ENCODE data around the gene SYNPO2. TPM values are rescaled to one million over a fixed set of nuclear protein-coding genes. Genes with fewer than 3 reads are reported as not detected.
"Not testable (repeated sequence)": the region's sequence is repeated elsewhere in the genome, so short reads cannot be mapped to it uniquely, and the experiment has no call there.

SYNPO2 gene
- total RNA-seq, 2 experiments from 2014 or later, result 0.50 to 0.63 TPM

DNA sequence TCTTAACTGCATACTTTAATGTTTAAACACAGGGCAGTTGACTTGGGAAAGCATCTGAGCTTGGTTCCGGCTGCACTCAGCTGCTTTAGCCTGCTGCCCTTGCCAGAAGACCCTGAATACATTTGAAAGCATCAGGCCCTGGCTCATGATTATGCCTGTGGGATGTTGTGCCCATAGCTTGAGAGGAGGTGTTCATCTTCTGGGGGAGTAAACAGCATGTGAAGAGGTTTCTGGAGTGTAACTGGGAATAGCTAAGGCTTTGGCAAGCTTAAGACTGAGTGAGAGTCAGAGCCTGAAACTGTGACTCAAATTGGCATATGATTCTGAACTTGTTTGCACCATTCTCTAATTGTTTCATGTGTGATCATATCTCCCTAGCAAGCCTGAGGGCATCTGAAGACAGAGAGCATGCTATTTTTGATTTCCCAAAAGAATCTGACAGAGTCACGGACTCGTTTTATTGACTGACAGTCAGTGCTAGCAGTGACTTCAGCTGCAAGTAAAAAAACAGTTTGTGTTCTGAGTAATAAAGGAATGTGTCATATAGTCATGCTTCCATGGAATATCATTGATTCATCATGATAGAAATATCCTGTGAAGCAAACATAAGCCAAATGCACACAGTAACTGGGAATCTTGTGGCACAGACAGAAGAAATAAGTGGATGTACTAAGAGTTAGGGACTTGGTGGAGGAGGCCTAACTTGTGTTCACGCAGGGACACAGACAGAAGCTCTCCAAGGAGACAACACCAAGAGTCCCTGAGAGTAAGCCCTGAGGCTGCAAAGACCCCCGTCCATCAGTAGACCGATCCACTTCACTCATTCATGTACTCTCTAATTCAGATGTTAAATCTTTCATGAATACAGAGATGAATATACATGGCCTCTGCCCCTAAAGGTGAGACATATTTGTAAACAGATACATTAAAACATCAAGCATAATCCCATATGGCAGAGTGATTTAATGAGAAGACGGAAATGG is 100.7 kb downstream of the SYNPO2 start:
- no peaks in the 10 kb centered on the region for H3K4me1 Mint-ChIP-seq
- POLR2A ChIA-PET, result no interaction called here
- H3K27me3 Mint-ChIP-seq, result peaks cover 3% of the 10 kb centered on the region
- no peaks in the 10 kb centered on the region for H3K36me3 Mint-ChIP-seq (ENCODE audit: low read depth)
- DNase-seq, result no peak
- CTCF ChIA-PET, result no interaction called here
- H3K4me3 Mint-ChIP-seq, result no peak overlapping the region
- H3K9me3 Mint-ChIP-seq, result no peaks in the 10 kb centered on the region
- no peak overlapping the region for H3K27ac Mint-ChIP-seq

DNA sequence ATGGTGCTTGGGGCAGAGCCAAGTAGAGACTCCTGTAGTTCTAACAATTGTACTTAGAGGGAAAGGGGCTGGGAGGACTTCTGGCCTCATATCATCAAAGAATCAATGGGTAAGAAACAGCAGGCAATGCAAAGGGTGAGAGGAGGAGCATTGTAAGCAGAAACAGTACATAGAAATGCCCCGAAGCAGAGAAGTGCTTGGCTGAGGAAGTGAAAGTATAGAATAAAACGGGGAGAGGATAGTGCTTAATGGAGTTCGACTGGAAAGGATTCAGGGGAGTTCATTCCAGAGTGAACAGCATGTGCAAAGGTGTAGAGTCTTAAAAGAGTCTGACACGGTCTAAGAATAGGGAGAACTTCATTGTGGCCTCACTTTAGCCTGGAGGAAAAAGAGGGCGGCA is 103.0 kb downstream of the SYNPO2 start:
- Mint-ChIP-seq H3K4me1 (no peaks in the 10 kb centered on the region), H3K4me3 (no peak overlapping the region), H3K27ac (no peak overlapping the region), H3K9me3 (no peaks in the 10 kb centered on the region), H3K27me3 (peaks cover 6% of the 10 kb centered on the region), H3K36me3 (ENCODE audit: low read depth) (no peaks in the 10 kb centered on the region)
- no peak for DNase-seq
- ChIA-PET CTCF (no interaction called here), POLR2A (no interaction called here)

GRCh38 chr4:118992149-118992548 is 103.5 kb downstream of the SYNPO2 start:
- H3K9me3 Mint-ChIP-seq, result no peaks in the 10 kb centered on the region
- POLR2A ChIA-PET, result no interaction called here
- CTCF ChIA-PET, result no interaction called here
- no peak overlapping the region for H3K4me3 Mint-ChIP-seq
- H3K4me1 Mint-ChIP-seq, result no peaks in the 10 kb centered on the region
- H3K36me3 Mint-ChIP-seq (ENCODE audit: low read depth), result no peaks in the 10 kb centered on the region
- DNase-seq, result no peak
- peaks cover 6% of the 10 kb centered on the region for H3K27me3 Mint-ChIP-seq
- no peak overlapping the region for H3K27ac Mint-ChIP-seq

GRCh38 chr4:118993333-118993732 is 104.7 kb downstream of the SYNPO2 start:
- Mint-ChIP-seq H3K27me3 (peaks cover 6% of the 10 kb centered on the region), H3K4me1 (no peaks in the 10 kb centered on the region)
- POLR2A ChIA-PET, result no interaction called here

DNA sequence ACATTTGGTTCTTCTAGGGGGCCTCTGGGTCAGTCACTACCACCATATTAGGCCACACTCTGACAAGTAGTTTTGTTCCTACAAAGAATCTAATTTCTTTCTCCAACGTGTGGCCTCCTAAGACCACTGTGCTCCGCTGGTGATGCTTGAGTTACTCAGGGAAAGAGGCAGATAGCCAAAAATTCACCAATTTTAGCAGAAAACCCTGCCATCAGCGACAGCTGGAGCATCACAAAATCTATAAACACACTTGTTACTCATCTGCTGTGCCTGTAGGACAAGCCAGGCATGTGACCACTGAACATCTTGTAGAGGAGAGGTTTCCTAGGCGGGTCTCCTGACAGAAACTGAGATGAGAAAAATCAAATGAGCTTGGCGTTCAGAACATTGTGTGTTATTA is 105.4 kb downstream of the SYNPO2 start:
- Mint-ChIP-seq H3K27ac (no peak overlapping the region), H3K4me1 (no peaks in the 10 kb centered on the region), H3K27me3 (peaks cover 6% of the 10 kb centered on the region), H3K36me3 (ENCODE audit: low read depth) (no peaks in the 10 kb centered on the region), H3K9me3 (no peaks in the 10 kb centered on the region), H3K4me3 (no peak overlapping the region)
- POLR2A ChIA-PET, result no interaction called here
- DNase-seq, result no peak
- CTCF ChIA-PET, result interaction anchor here (0.7 kb wide), 1 partner anchor 48 kb away, joined by 3 read pairs; no protein-coding TSS in a partner anchor

More at GRCh38 chr4:118993333-118993732, 104.7 kb downstream of the SYNPO2 start:
- CTCF ChIA-PET, result interaction anchor here (0.7 kb wide), 1 partner anchor 49 kb away, joined by 3 read pairs; no protein-coding TSS in a partner anchor
- H3K36me3 Mint-ChIP-seq (ENCODE audit: low read depth), result no peaks in the 10 kb centered on the region
- no peak overlapping the region for H3K27ac Mint-ChIP-seq
- H3K9me3 Mint-ChIP-seq, result no peaks in the 10 kb centered on the region
- no peak overlapping the region for H3K4me3 Mint-ChIP-seq
- no peak for DNase-seq

- POLR2A ChIA-PET, result no interaction called here
- Mint-ChIP-seq H3K36me3 (ENCODE audit: low read depth) (no peaks in the 10 kb centered on the region), H3K4me3 (no peak overlapping the region), H3K4me1 (no peaks in the 10 kb centered on the region), H3K27me3 (peaks cover 8% of the 10 kb centered on the region), H3K9me3 (no peaks in the 10 kb centered on the region), H3K27ac (no peak overlapping the region)
- no peak for DNase-seq
- CTCF ChIA-PET, result interaction anchor here (1.3 kb wide), 2 partner anchors 15 to 46 kb away, joined by 3 to 5 read pairs; no protein-coding TSS in a partner anchor
These were observed 107.2 kb downstream of the SYNPO2 start for GRCh38 chr4:118995693-118996391.

DNA sequence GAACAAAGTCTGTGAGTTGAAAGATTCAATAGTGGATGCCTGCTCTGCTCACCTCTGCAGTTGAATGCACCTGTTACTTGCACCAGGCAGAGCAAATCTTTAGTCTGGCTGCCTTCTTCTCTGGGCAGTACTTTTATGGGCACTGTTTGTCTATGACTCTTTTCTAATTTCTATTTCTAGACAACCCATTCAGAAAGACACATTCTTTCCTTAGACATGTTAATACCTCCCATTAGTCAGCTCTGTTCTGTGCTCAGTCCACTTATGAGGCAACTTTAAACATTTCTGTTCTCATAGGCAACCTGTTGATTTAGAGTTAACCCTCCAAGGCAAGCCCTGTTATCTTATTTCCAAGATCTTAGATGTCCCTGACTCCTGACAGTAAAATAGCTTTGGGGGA is 108.9 kb downstream of the SYNPO2 start:
- Mint-ChIP-seq H3K4me3 (no peak overlapping the region), H3K27me3 (peaks cover 14% of the 10 kb centered on the region), H3K4me1 (no peaks in the 10 kb centered on the region), H3K36me3 (ENCODE audit: low read depth) (no peaks in the 10 kb centered on the region), H3K27ac (no peak overlapping the region), H3K9me3 (no peaks in the 10 kb centered on the region)
- CTCF ChIA-PET, result interaction anchor here (0.8 kb wide), 1 partner anchor 8 kb away, joined by 3 read pairs; no protein-coding TSS in a partner anchor
- POLR2A ChIA-PET, result no interaction called here
- no peak for DNase-seq

DNA sequence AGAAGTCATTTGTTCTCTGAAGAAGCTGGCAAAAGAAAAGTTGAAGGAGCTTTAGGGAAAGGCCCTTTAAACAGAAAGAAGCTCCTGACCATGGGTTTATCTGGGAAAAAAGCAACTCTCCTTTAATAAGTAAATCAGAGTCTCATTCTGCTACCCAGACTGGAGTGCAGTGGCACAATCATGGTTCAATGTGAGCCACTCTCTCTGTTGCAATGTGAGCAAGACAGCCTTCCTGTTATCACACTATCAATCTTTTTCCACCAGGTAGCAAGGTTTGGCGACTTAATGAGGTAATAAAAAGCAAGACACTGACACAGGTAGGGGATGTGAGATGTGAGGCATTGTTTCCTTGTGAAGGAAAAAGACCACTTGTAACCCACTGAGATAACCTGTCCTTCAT is 111.3 kb downstream of the SYNPO2 start:
- ChIA-PET CTCF (no interaction called here), POLR2A (no interaction called here)
- no peaks in the 10 kb centered on the region for H3K36me3 Mint-ChIP-seq (ENCODE audit: low read depth)
- H3K4me3 Mint-ChIP-seq, result no peak overlapping the region
- H3K27me3 Mint-ChIP-seq, result peaks cover 11% of the 10 kb centered on the region
- DNase-seq, result no peak
- H3K4me1 Mint-ChIP-seq, result no peaks in the 10 kb centered on the region
- H3K9me3 Mint-ChIP-seq, result no peaks in the 10 kb centered on the region
- no peak overlapping the region for H3K27ac Mint-ChIP-seq

- H3K9me3 Mint-ChIP-seq, result no peaks in the 10 kb centered on the region
- H3K36me3 Mint-ChIP-seq (ENCODE audit: low read depth), result no peaks in the 10 kb centered on the region
- H3K27me3 Mint-ChIP-seq, result peaks cover 11% of the 10 kb centered on the region
- H3K4me1 Mint-ChIP-seq, result no peaks in the 10 kb centered on the region
- no peak overlapping the region for H3K4me3 Mint-ChIP-seq
- POLR2A ChIA-PET, result no interaction called here
- DNase-seq, result no peak
- CTCF ChIA-PET, result no interaction called here
- no peak overlapping the region for H3K27ac Mint-ChIP-seq
These were observed 111.7 kb downstream of the SYNPO2 start for GRCh38 chr4:119000400-119000799.

DNA sequence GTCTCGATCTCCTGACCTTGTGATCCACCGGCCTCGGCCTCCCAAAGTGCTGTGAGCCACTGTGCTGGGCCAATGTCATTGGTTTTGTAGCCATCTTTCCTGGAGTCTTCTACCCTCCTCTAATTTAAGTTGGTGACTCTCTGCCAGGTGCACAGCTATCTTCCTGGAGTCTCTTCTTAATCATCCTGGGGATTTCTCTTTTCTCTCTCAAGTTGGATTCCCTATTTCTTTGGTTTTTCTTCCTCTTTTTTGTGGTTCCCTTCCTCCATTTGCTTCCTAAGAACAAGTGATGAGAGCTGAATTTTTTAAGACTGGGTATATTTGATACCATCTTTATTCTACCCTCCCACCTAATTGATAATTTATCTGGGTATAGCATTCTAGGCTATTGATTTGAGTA is 113.8 kb downstream of the SYNPO2 start:
- ChIA-PET CTCF (no interaction called here), POLR2A (no interaction called here)
- no peaks in the 10 kb centered on the region for H3K4me1 Mint-ChIP-seq
- no peak overlapping the region for H3K4me3 Mint-ChIP-seq
- peaks cover 8% of the 10 kb centered on the region for H3K27me3 Mint-ChIP-seq
- DNase-seq, result no peak
- H3K27ac Mint-ChIP-seq, result no peak overlapping the region
- H3K9me3 Mint-ChIP-seq, result no peaks in the 10 kb centered on the region
- no peaks in the 10 kb centered on the region for H3K36me3 Mint-ChIP-seq (ENCODE audit: low read depth)

GRCh38 chr4:119003001-119003400 is 114.3 kb downstream of the SYNPO2 start:
- H3K4me3 Mint-ChIP-seq; H3K36me3 Mint-ChIP-seq (ENCODE audit: low read depth); DNase-seq; POLR2A ChIA-PET; CTCF ChIA-PET; H3K9me3 Mint-ChIP-seq; H3K27ac Mint-ChIP-seq; H3K27me3 Mint-ChIP-seq; H3K4me1 Mint-ChIP-seq: not testable (repeated sequence)

- H3K4me1 Mint-ChIP-seq, result no peaks in the 10 kb centered on the region
- H3K36me3 Mint-ChIP-seq (ENCODE audit: low read depth), result no peaks in the 10 kb centered on the region
- H3K27me3 Mint-ChIP-seq, result peaks cover 13% of the 10 kb centered on the region
- H3K9me3 Mint-ChIP-seq, result no peaks in the 10 kb centered on the region
- H3K4me3 Mint-ChIP-seq, result no peak overlapping the region
- ChIA-PET POLR2A (no interaction called here), CTCF (interaction anchor here (1.3 kb wide), 1 partner anchor 9 kb away, joined by 3 read pairs; no protein-coding TSS in a partner anchor)
- no peak overlapping the region for H3K27ac Mint-ChIP-seq
- no peak for DNase-seq
These were observed 117.3 kb downstream of the SYNPO2 start for GRCh38 chr4:119005928-119006460.

DNA sequence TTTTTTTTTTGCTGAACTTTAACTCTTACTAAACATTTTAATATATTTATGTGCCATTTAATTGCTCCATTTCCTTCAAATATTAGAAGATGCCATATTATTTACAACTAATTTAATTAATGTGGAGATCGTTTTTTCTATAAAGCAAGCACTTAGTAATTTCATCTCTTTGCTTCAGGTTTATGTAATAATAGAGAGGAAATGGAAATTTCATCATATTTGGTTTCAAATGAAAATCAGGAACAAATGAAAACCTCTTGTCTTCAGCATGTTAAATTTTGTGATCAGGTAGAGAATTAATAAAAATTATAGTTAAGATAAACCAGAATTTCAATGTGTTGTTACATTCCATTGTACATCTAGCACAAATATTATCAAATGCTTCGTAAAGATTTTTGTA is 120.1 kb downstream of the SYNPO2 start:
- Mint-ChIP-seq H3K4me1 (no peaks in the 10 kb centered on the region), H3K27me3 (peaks cover 9% of the 10 kb centered on the region), H3K9me3 (no peaks in the 10 kb centered on the region), H3K4me3 (no peak overlapping the region), H3K27ac (no peak overlapping the region), H3K36me3 (ENCODE audit: low read depth) (no peaks in the 10 kb centered on the region)
- POLR2A ChIA-PET, result no interaction called here
- CTCF ChIA-PET, result interaction anchor here (1.0 kb wide), 1 partner anchor 32 kb away, joined by 3 read pairs; no protein-coding TSS in a partner anchor
- no peak for DNase-seq

All from activated CD4-positive, alpha-beta memory T cell treated with anti-CD3 and anti-CD28 coated beads, Interleukin-2, amount 10 ng/mL, durations not matched to agents 7 days and 5 days (primary cell).